IMR-90 (cell line): ENCODE measurements around the gene SEMA6A. TPM values are rescaled to one million over a fixed set of nuclear protein-coding genes. Genes with fewer than 3 reads are reported as not detected.

Experiments used
- ATAC-seq: fragments of 200-7000 bp; cut with Tn5 transposase; 2 replicates; pipeline ENCODE4 v1.9.1; 2020; ENCODE audit warnings: low read depth, mild to moderate bottlenecking, moderate library complexity
- BruUV-seq: library from RNA; stranded (reverse); fragments of 400-500 nt; replicated peaks from 2 replicates; lab custom pipeline; 2021; lab: Mats Ljungman, UMichigan
- CTCF ChIA-PET: fragments of 300-600 bp; formaldehyde crosslinking; extraction: SDS; loops from one replicate; lab custom pipeline; 2021; ENCODE audit warnings: antibody characterized with exemption; lab: Yijun Ruan, JAX
- POLR2A ChIA-PET: fragments of 300-600 bp; sonication (Branson Sonifier 250); formaldehyde crosslinking; loops from one replicate; lab custom pipeline; 2022; ENCODE audit warnings: antibody characterized with exemption; ENCODE audit not compliant: unreplicated experiment; lab: Charles Lee
- DNase-seq: peaks from one replicate; pipeline ENCODE4 v3.0.0; 2013
- H2AFZ ChIP-seq: replicated peaks from 2 replicates; pipeline ENCODE3; 2013; ENCODE audit warnings: low read length, mild to moderate bottlenecking; ENCODE audit not compliant: poor library complexity
- H2AK5ac ChIP-seq: 2 replicates; pipeline ENCODE4 v1.6.1; 2013; ENCODE audit warnings: low read depth, low read length, inconsistent platforms
- H2AK9ac ChIP-seq: replicated peaks from 2 replicates; pipeline ENCODE3; 2013; ENCODE audit warnings: mild to moderate bottlenecking, low read depth, low read length, moderate library complexity; ENCODE audit not compliant: poor library complexity
- H2BK120ac ChIP-seq: 2 replicates; pipeline ENCODE4 v1.6.1; 2013; ENCODE audit warnings: low read depth, low read length, inconsistent platforms
- H2BK15ac ChIP-seq: 3 replicates; pipeline ENCODE4 v1.6.1; 2013; ENCODE audit warnings: low read depth, low read length, inconsistent platforms
- H2BK20ac ChIP-seq: 2 replicates; pipeline ENCODE4 v1.6.1; 2013; ENCODE audit warnings: low read depth, mild to moderate bottlenecking, inconsistent platforms, low read length, moderate library complexity
- H2BK5ac ChIP-seq: 2 replicates; pipeline ENCODE4 v1.6.1; 2013; ENCODE audit warnings: mild to moderate bottlenecking, low read depth, low read length, inconsistent platforms; ENCODE audit not compliant: poor library complexity, severe bottlenecking
- H3K14ac ChIP-seq: replicated peaks from 2 replicates; pipeline ENCODE4 v1.6.1; 2013; ENCODE audit warnings: low read depth, low read length, inconsistent platforms
- H3K18ac ChIP-seq: 2 replicates; pipeline ENCODE4 v1.6.1; 2013; ENCODE audit warnings: low read depth, low read length, control low read depth
- H3K23ac ChIP-seq: 2 replicates; pipeline ENCODE4 v1.6.1; 2013; ENCODE audit warnings: low read depth, low read length, inconsistent platforms
- H3K27ac ChIP-seq: 2 replicates; pipeline ENCODE4 v1.5.1; 2013; ENCODE audit warnings: mild to moderate bottlenecking, control low read depth, low read length; ENCODE audit not compliant: insufficient read depth
- H3K27me3 ChIP-seq: 2 replicates; pipeline ENCODE4 v1.6.1; 2013; ENCODE audit warnings: low read length; ENCODE audit not compliant: control insufficient read depth, insufficient read depth
- H3K36me3 ChIP-seq: 2 replicates; pipeline ENCODE4 v1.6.1; 2013; ENCODE audit warnings: low read length, mixed read lengths; ENCODE audit not compliant: control insufficient read depth, insufficient read depth
- H3K4ac ChIP-seq: 2 replicates; pipeline ENCODE4 v1.6.1; 2013; ENCODE audit warnings: low read depth, low read length, inconsistent platforms
- H3K4me1 ChIP-seq: 2 replicates; pipeline ENCODE4 v1.6.1; 2013; ENCODE audit warnings: low read length, mixed read lengths; ENCODE audit not compliant: control insufficient read depth, insufficient read depth
- H3K4me2 ChIP-seq: 2 replicates; pipeline ENCODE4 v1.6.1; 2013; ENCODE audit warnings: low read depth, mild to moderate bottlenecking, control low read depth, low read length, moderate library complexity
- H3K4me3 ChIP-seq: 2 replicates; pipeline ENCODE4 v1.5.1; 2013; ENCODE audit warnings: low read depth, mild to moderate bottlenecking, control low read depth, low read length, moderate library complexity; ENCODE audit not compliant: insufficient read depth
- H3K56ac ChIP-seq: 2 replicates; pipeline ENCODE4 v1.6.1; 2013; ENCODE audit warnings: low read length, inconsistent platforms; ENCODE audit not compliant: insufficient read depth; ENCODE audit errors: extremely low read depth
- H3K79me1 ChIP-seq, 2 experiments: 2 replicates each; pipeline ENCODE4 v1.6.1; 2013; ENCODE audit warnings: low read length in 2 of 2, inconsistent platforms in 1 of 2, low read depth in 1 of 2
- H3K9ac ChIP-seq: 2 replicates; pipeline ENCODE4 v1.6.1; 2013; ENCODE audit warnings: low read depth, low read length, control low read depth
- H3K9me1 ChIP-seq: 2 replicates; pipeline ENCODE4 v1.6.1; 2013; ENCODE audit warnings: low read length, inconsistent platforms; ENCODE audit not compliant: insufficient read depth
- H3K9me3 ChIP-seq: 2 replicates; pipeline ENCODE4 v1.6.1; 2013; ENCODE audit warnings: low read length; ENCODE audit not compliant: control insufficient read depth, insufficient read depth
- H4K20me1 ChIP-seq: 2 replicates; pipeline ENCODE4 v1.6.1; 2013; ENCODE audit warnings: low read length, inconsistent platforms; ENCODE audit not compliant: insufficient read depth
- H4K5ac ChIP-seq: 2 replicates; pipeline ENCODE4 v1.6.1; 2013; ENCODE audit warnings: mild to moderate bottlenecking, low read depth, low read length, control low read depth
- H4K8ac ChIP-seq, 2 experiments: 2 replicates each; pipeline ENCODE4 v1.6.1; 2013; ENCODE audit warnings: low read depth in 2 of 2, low read length in 2 of 2, control low read depth in 1 of 2, inconsistent platforms in 1 of 2
- H4K91ac ChIP-seq: 2 replicates; pipeline ENCODE4 v1.6.1; 2013; ENCODE audit warnings: low read depth, low read length, inconsistent platforms; ENCODE audit not compliant: insufficient read depth
- CEBPB ChIP-seq: IDR thresholded peaks from 2 replicates; pipeline ENCODE4 v1.6.1; 2012; ENCODE audit warnings: low read depth, low read length, improper control_type of control experiment
- CHD1 ChIP-seq: IDR thresholded peaks from 2 replicates; pipeline ENCODE4 v1.6.1; 2012; ENCODE audit warnings: low read depth, low read length, improper control_type of control experiment
- FOS ChIP-seq: fragments of 150-350 bp; IDR thresholded peaks from 2 replicates; pipeline ENCODE4 v1.6.1; 2016; ENCODE audit warnings: low read depth, low read length
- MAZ ChIP-seq: IDR thresholded peaks from 2 replicates; pipeline ENCODE4 v1.6.1; 2012; ENCODE audit warnings: low read depth, mild to moderate bottlenecking, low read length, improper control_type of control experiment, moderate library complexity, borderline replicate concordance
- MXI1 ChIP-seq: IDR thresholded peaks from 2 replicates; pipeline ENCODE4 v1.6.1; 2012; ENCODE audit warnings: low read depth, mild to moderate bottlenecking, low read length, moderate library complexity, borderline replicate concordance
- NFE2L2 ChIP-seq: fragments of 150-350 bp; IDR thresholded peaks from 2 replicates; pipeline ENCODE4 v1.6.1; 2016; ENCODE audit warnings: low read depth, mild to moderate bottlenecking, low read length
- POLR2A ChIP-seq: IDR thresholded peaks from 2 replicates; pipeline ENCODE4 v1.6.1; 2012; ENCODE audit warnings: mild to moderate bottlenecking, low read depth, low read length
- RCOR1 ChIP-seq: IDR thresholded peaks from 2 replicates; pipeline ENCODE4 v1.6.1; 2012; ENCODE audit warnings: mild to moderate bottlenecking, low read length, improper control_type of control experiment; ENCODE audit not compliant: insufficient replicate concordance
- RFX5 ChIP-seq: IDR thresholded peaks from 2 replicates; pipeline ENCODE4 v1.8.0; 2012; ENCODE audit warnings: low read depth, mild to moderate bottlenecking, low read length, moderate library complexity
- WGBS, 2 experiments: methylation state at CpG; one replicate each; pipeline versions ENCODE4 v1.1.5 to v1.1.7; 2013; ENCODE audit warnings: missing lambda C conversion rate in 2 of 2; ENCODE audit not compliant: insufficient read length in 1 of 2; ENCODE audit errors: extremely low coverage in 2 of 2; 5-methylcytosine and 5-hydroxymethylcytosine counted together
- dilution Hi-C: fragments of 300-500 bp; cut with HindIII; formaldehyde crosslinking; loops from one replicate; pipeline ENCODE4 v1.14.3; 2018; ENCODE audit warnings: low sequenced_read_pairs; ENCODE audit not compliant: unreplicated experiment
- in situ Hi-C: fragments of 300-500 bp; cut with MboI; formaldehyde crosslinking; loops from 3 replicates; pipeline ENCODE4 v1.14.3; 2019; ENCODE audit warnings: low sequenced_read_pairs, inconsistent platforms, mixed read lengths
- intact Hi-C: fragments of 100-400 bp; cut with micrococcal nuclease; formaldehyde crosslinking; loops from 2 replicates; pipeline ENCODE4 v1.10.0; 2022
- polyA plus RNA-seq, 3 experiments: library from polyadenylated mRNA; depleted of rRNA; stranded (reverse); fragments of >200 nt; gene quantifications; 2 replicates each; pipeline ENCODE4 v1.2.3, GENCODE V29; 2012; ENCODE audit warnings: low replicate concordance in 1 of 3
- total RNA-seq: library from RNA; depleted of rRNA; stranded (reverse); fragments of >200 nt; gene quantifications from 2 replicates; pipeline ENCODE4 v1.2.3, GENCODE V29; 2012
- TF ChIP-seq, protein P1 (sequence below): fragments of 150-350 bp; IDR thresholded peaks from 2 replicates; pipeline ENCODE4 v1.6.1; 2016; ENCODE audit warnings: low read depth, mild to moderate bottlenecking, low read length, moderate library complexity, borderline replicate concordance
- TF ChIP-seq, protein P2 (sequence below): conservative IDR thresholded peaks from 2 replicates; pipeline ENCODE4 v1.5.1; 2012; ENCODE audit warnings: mild to moderate bottlenecking, low read depth, low read length, improper control_type of control experiment

Gene SEMA6A
- total and polyA plus RNA-seq, 2 of the 4 experiments (the other 2 are of a cell fraction): 0.27 to 0.36 TPM

DNA sequence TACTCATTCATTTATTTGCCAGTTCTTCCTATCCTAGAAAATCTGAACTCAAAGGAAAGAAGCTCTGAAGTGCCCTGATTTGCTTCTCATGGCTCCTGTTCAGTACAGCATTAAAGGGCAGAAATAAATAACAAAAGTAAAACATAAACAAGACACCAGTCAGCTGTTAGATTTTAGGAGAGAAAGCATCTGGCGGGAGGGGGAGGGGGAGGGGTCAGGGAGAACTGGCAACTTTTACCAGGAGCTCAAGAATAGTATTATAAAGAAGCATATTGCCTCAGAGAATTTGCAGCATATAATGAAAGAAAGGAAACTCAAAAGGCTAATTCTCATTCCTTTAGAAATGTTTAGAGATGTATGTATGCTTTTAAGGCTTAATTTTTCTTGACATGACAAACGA, 68.1 kb downstream of the SEMA6A start:
- H3K36me3 ChIP-seq: no peaks in the 10 kb centered on the region
- H3K79me1 ChIP-seq: no peaks in the 10 kb centered on the region
- no peak overlapping the region for H3K27ac ChIP-seq
- no peak overlapping the region for H3K4me2 ChIP-seq
- DNase-seq (no peak), ATAC-seq (no peak)
- ChIA-PET POLR2A (no interaction called here), CTCF (no interaction called here)
- dilution Hi-C loops: no loop called here
- H2AFZ ChIP-seq: no peak overlapping the region
- H3K56ac ChIP-seq: no peak overlapping the region
- no TSS peak for BruUV-seq
- no peak overlapping the region for H2AK9ac ChIP-seq
- in situ Hi-C loops: no loop called here
- H3K9me1 ChIP-seq: no peaks in the 10 kb centered on the region
- H3K9ac ChIP-seq: no peak overlapping the region
- no peak overlapping the region for H2BK5ac ChIP-seq
- WGBS, 2 experiments: no CpG with 5 or more reads among the region's 2 CpGs
- no peak overlapping the region for H3K18ac ChIP-seq
- H3K9me3 ChIP-seq: no peaks in the 10 kb centered on the region
- intact Hi-C loops: no loop called here
- no peak overlapping the region for H3K4me3 ChIP-seq
- H4K91ac ChIP-seq: no peak overlapping the region
- H4K20me1 ChIP-seq: no peaks in the 10 kb centered on the region
- H3K14ac ChIP-seq: no peak overlapping the region
- H3K27me3 ChIP-seq: peaks cover 7% of the 10 kb centered on the region; the same call in 1 of the 2 replicates
- H4K8ac ChIP-seq: no peak overlapping the region
- no peak overlapping the region for H2BK120ac ChIP-seq
- no peak overlapping the region for H3K23ac ChIP-seq
- H4K5ac ChIP-seq: no peak overlapping the region
- no peak overlapping the region for H2BK15ac ChIP-seq
- H2AK5ac ChIP-seq: no peak overlapping the region
- peaks cover 2% of the 10 kb centered on the region; the same call in 1 of the 2 replicates for H3K4me1 ChIP-seq
- H2BK20ac ChIP-seq: no peak overlapping the region
- TF ChIP-seq RCOR1 (no peak), RFX5 (no peak), MAZ (no peak), MXI1 (no peak), FOS (no peak), POLR2A (no peak), CHD1 (no peak), NFE2L2 (no peak), CEBPB (no peak)
- TF ChIP-seq, protein P1, sequence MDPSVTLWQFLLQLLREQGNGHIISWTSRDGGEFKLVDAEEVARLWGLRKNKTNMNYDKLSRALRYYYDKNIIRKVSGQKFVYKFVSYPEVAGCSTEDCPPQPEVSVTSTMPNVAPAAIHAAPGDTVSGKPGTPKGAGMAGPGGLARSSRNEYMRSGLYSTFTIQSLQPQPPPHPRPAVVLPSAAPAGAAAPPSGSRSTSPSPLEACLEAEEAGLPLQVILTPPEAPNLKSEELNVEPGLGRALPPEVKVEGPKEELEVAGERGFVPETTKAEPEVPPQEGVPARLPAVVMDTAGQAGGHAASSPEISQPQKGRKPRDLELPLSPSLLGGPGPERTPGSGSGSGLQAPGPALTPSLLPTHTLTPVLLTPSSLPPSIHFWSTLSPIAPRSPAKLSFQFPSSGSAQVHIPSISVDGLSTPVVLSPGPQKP: no peak
- TF ChIP-seq, protein P2, sequence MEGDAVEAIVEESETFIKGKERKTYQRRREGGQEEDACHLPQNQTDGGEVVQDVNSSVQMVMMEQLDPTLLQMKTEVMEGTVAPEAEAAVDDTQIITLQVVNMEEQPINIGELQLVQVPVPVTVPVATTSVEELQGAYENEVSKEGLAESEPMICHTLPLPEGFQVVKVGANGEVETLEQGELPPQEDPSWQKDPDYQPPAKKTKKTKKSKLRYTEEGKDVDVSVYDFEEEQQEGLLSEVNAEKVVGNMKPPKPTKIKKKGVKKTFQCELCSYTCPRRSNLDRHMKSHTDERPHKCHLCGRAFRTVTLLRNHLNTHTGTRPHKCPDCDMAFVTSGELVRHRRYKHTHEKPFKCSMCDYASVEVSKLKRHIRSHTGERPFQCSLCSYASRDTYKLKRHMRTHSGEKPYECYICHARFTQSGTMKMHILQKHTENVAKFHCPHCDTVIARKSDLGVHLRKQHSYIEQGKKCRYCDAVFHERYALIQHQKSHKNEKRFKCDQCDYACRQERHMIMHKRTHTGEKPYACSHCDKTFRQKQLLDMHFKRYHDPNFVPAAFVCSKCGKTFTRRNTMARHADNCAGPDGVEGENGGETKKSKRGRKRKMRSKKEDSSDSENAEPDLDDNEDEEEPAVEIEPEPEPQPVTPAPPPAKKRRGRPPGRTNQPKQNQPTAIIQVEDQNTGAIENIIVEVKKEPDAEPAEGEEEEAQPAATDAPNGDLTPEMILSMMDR: no peak
- no peak overlapping the region for H3K4ac ChIP-seq
